Right lobe of liver (tissue), 4 donors: Measurements from ENCODE around the gene PRR13.
A peak's percentile ranks its signal among the peaks of the same experiment; 100 is the strongest.

Experiments used
- CTCF ChIP-seq, 4 donors: fragments of 200-600 bp in 3 of 4; fragments of 450-650 bp in 1 of 4; IDR thresholded peaks; one replicate each; pipeline versions ENCODE4 v1.5.1 to v1.8.0; 2016 to 2022; ENCODE audit warnings: antibody characterized with exemption in 4 of 4, mild to moderate bottlenecking in 2 of 4
- POLR2A ChIP-seq: fragments of 450-650 bp; IDR thresholded peaks from one replicate; pipeline ENCODE4 v1.6.1; 2017; ENCODE audit warnings: antibody characterized with exemption, mild to moderate bottlenecking
- donor health status: DM: no; HTN: no; CAD: no.
- donor health status: DM: no; HTN: no; CAD: no.
- donor health status: DM: no; HTN: yes; CAD: no.

GRCh38 chr12:53452159-53453077 lies 10.9 kb downstream of the PRR13 start:
- TF ChIP-seq CTCF (IDR thresholded peaks at IDR 0.05) = peak; percentile 8 to 49 (median 38)
- TF ChIP-seq POLR2A = no peak
